Heart right ventricle (tissue), 16 donors: ENCODE results near the gene SAMD3. TPM values are rescaled to one million over a fixed set of nuclear protein-coding genes. Genes with fewer than 3 reads are reported as not detected.

ENCODE experiments used
- ATAC-seq, 8 donors: fragments of 200-7000 bp; cut with Tn5 transposase; one replicate each; pipeline ENCODE4 v1.9.1; 2020; ENCODE audit warnings: mild to moderate bottlenecking in 8 of 8, moderate library complexity in 8 of 8, moderate number of reproducible peaks in 1 of 8
- DNase-seq, 2 donors: peaks; one replicate each; pipeline ENCODE4 v3.0.0-alpha.2; 2020
- H3K27ac ChIP-seq, 10 donors: fragments of 200-600 bp; sonication (generic) in 2 of 10; one replicate each; pipeline versions ENCODE4 v1.5.0 to v1.8.0; 2020 to 2022; ENCODE audit warnings: mild to moderate bottlenecking in 3 of 10
- H3K27me3 ChIP-seq, 7 donors: fragments of 200-600 bp; one replicate each; pipeline ENCODE4 v1.8.0; 2021 to 2022; ENCODE audit warnings: mild to moderate bottlenecking in 2 of 7
- H3K36me3 ChIP-seq, 9 donors: fragments of 200-600 bp; sonication (generic) in 1 of 9; one replicate each; pipeline versions ENCODE4 v1.5.0 to v1.8.0; 2020 to 2022; ENCODE audit warnings: mild to moderate bottlenecking in 2 of 9
- H3K4me1 ChIP-seq, 9 donors: fragments of 200-600 bp; sonication (generic) in 1 of 9; one replicate each; pipeline versions ENCODE4 v1.5.0 to v1.8.0; 2020 to 2022; ENCODE audit warnings: mild to moderate bottlenecking in 4 of 9
- H3K4me3 ChIP-seq, 10 donors: fragments of 200-600 bp; sonication (generic) in 2 of 10; one replicate each; pipeline versions ENCODE4 v1.5.0 to v1.8.0; 2020 to 2022; ENCODE audit warnings: mild to moderate bottlenecking in 7 of 10, moderate library complexity in 2 of 10
- H3K9me3 ChIP-seq, 11 donors: fragments of 200-600 bp in 10 of 11; sonication (generic) in 2 of 11; one replicate each; pipeline versions ENCODE4 v1.5.0 to v1.8.0; 2013 to 2022; ENCODE audit warnings: mild to moderate bottlenecking in 2 of 11, control low read depth in 1 of 11, moderate library complexity in 1 of 11
- CTCF ChIP-seq, 9 donors: fragments of 200-600 bp; sonication (generic) in 2 of 9; IDR thresholded peaks; one replicate each; pipeline versions ENCODE4 v1.5.0 to v1.8.0; 2021 to 2022; ENCODE audit warnings: antibody characterized with exemption in 9 of 9, mild to moderate bottlenecking in 5 of 9, moderate library complexity in 1 of 9
- WGBS, 2 donors: extraction: QIAGEN DNeasy Blood & Tissue Kit; methylation state at CpG; one replicate each; pipeline ENCODE4 v1.1.7; 2013; ENCODE audit warnings: inconsistent platforms in 1 of 2; 5-methylcytosine and 5-hydroxymethylcytosine counted together
- intact Hi-C, 10 donors: fragments of 100-400 bp; cut with DNase I; formaldehyde crosslinking; loops; one replicate each; pipeline versions ENCODE4 v1.11.1 to v1.14.2; 2022
- polyA plus RNA-seq, 2 donors: library from polyadenylated mRNA; stranded (reverse); fragments of 200-250 nt; gene quantifications; one replicate each; pipeline ENCODE4 v1.2.3, GENCODE V29; 2013
- total RNA-seq, 10 donors: library from RNA; stranded (reverse); fragmentation: NEBNext Ultra II Directional in 3 of 10; extraction: Animal tissue kit (Norgen Biotek cat#: 25700) in 3 of 10; gene quantifications; one replicate each; pipeline versions ENCODE4 v1.2.1 to v1.2.4, GENCODE V29; 2021 to 2023
- donor health status: Arrhythmogenic right ventricular cardiomyopathy.
- donor health status: ischemic (EF 13 %, LVEDD 7.1; RV severe dilation, severe dysfunction).
- donor health status: healthy with polysubstance abuse.
- donor health status: DM: no; HTN: yes; CAD: no.
- donor health status: DM: no; HTN: no; CAD: no.
- donor health status: ischemic (EF 25% LVEDD 6.9; RV normal size, moderate dysfunction).
- donor health status: ischemic (EF 25% LVEDD 5.7; RV mildly dilated, moderate dysfunction).
- donor health status: healthy.
- donor health status: DM: yes; HTN: yes; CAD: no.
- donor health status: Ischemic cardiomyopathy.
- donor health status: ischemic (EF 35%, LVEDD 5.7; RV mildly dilated, moderate dysfunction).
- donor health status: nonischemic (EF 11% LVEDD 7.7; RV severe dilation, severe dysfunction).
- donor health status: DM: yes; HTN: yes; CAD: no.
- donor health status: PGD.
- donor health status: ischemic (EF 29% LVEDD 5.4; RV normal size, mild dysfunction).
- donor health status: nonischemic (EF 23%, LVEDD 6.1; RV moderate dilation, normal function).

Gene SAMD3
- total and polyA plus RNA-seq, 12 donors = 0.12 to 3.1 (median 0.51) TPM; not detected in 7

- WGBS, 2 donors = 92 to 94% methylated on average over 6 of the region's 6 CpGs
- peaks cover 0 to 2% (median 0%) of the 10 kb centered on the region in 11 donors for H3K9me3 ChIP-seq
Measured at GRCh38 chr6:130115036-130115435, 107.7 kb downstream of the SAMD3 start.

GRCh38 chr6:130113201-130113710 lies 109.5 kb downstream of the SAMD3 start:
- DNase-seq (no peak), ATAC-seq (no peak)
- H3K4me3 ChIP-seq = no peak overlapping the region
- no peaks in the 10 kb centered on the region for H3K4me1 ChIP-seq
- H3K27ac ChIP-seq = no peak overlapping the region
- peaks cover 0 to 9% (median 0%) of the 10 kb centered on the region in 11 donors for H3K9me3 ChIP-seq
- 90 to 93% methylated on average over 2 of the region's 2 CpGs for WGBS, 2 donors
- H3K27me3 ChIP-seq = no peaks in the 10 kb centered on the region
- intact Hi-C loops = no loop called here
- TF ChIP-seq CTCF (IDR thresholded peaks at IDR 0.05) = no peak
- H3K36me3 ChIP-seq = peaks cover 0 to 4% (median 0%) of the 10 kb centered on the region in 9 donors

More at GRCh38 chr6:130115036-130115435, 107.7 kb downstream of the SAMD3 start:
- Histone ChIP-seq H3K4me1 (no peaks in the 10 kb centered on the region), H3K36me3 (peaks cover 0 to 4% (median 0%) of the 10 kb centered on the region in 9 donors), H3K4me3 (no peak overlapping the region), H3K27ac (no peak overlapping the region), H3K27me3 (no peaks in the 10 kb centered on the region)
- TF ChIP-seq CTCF (IDR thresholded peaks at IDR 0.05) = no peak
- intact Hi-C loops = no loop called here
- DNase-seq (no peak), ATAC-seq (no peak)

- Histone ChIP-seq H3K27ac (no peak overlapping the region), H3K27me3 (no peaks in the 10 kb centered on the region), H3K4me3 (no peak overlapping the region), H3K4me1 (no peaks in the 10 kb centered on the region), H3K36me3 (peaks cover 0 to 14% (median 0%) of the 10 kb centered on the region in 9 donors), H3K9me3 (peaks cover 0 to 9% (median 0%) of the 10 kb centered on the region in 11 donors)
- WGBS, 2 donors = 85 to 87% methylated on average over 1 of the region's 1 CpG
- DNase-seq (no peak), ATAC-seq (no peak)
- intact Hi-C loops = no loop called here
- no peak for TF ChIP-seq CTCF (IDR thresholded peaks at IDR 0.05)
Measured at GRCh38 chr6:130111031-130111430, 111.7 kb downstream of the SAMD3 start.

- TF ChIP-seq CTCF (IDR thresholded peaks at IDR 0.05) = no peak
- no peak for DNase-seq
- Histone ChIP-seq H3K27me3 (no peaks in the 10 kb centered on the region), H3K4me1 (no peaks in the 10 kb centered on the region), H3K4me3 (no peak overlapping the region), H3K36me3 (peaks cover 0 to 31% (median 0%) of the 10 kb centered on the region in 9 donors), H3K9me3 (peaks cover 0 to 9% (median 0%) of the 10 kb centered on the region in 11 donors), H3K27ac (no peak overlapping the region)
- WGBS, 2 donors = 94 to 98% methylated on average over 1 of the region's 1 CpG
- intact Hi-C loops = no loop called here
- ATAC-seq = no peak
Measured at GRCh38 chr6:130107710-130108109, 115.0 kb downstream of the SAMD3 start.
